AG04450 (cell line): Measurements from ENCODE around the gene FAT4. TPM values are rescaled to one million over a fixed set of nuclear protein-coding genes. Genes with fewer than 3 reads are reported as not detected.

Experiments
- CTCF ChIA-PET: fragments of 300-600, 350-600 bp; formaldehyde crosslinking; extraction: SDS; loops from one replicate; lab custom pipeline; 2022; ENCODE audit warnings: antibody characterized with exemption, inconsistent platforms; lab: Charles Lee
- POLR2A ChIA-PET: fragments of 350-600 bp; formaldehyde crosslinking; extraction: SDS; loops from one replicate; lab custom pipeline; 2021; ENCODE audit warnings: antibody characterized with exemption, inconsistent platforms; lab: Yijun Ruan, JAX
- DNase-seq: peaks from one replicate; pipeline ENCODE4 v3.0.0-alpha.2; 2011; ENCODE audit warnings: low read depth, low spot score
- H3K27ac ChIP-seq: one replicate; pipeline ENCODE4 v1.5.1; 2012; ENCODE audit warnings: low read depth, low read length, control low read depth
- H3K27me3 ChIP-seq: one replicate; pipeline ENCODE4 v1.6.0; 2012; ENCODE audit warnings: low read length; ENCODE audit not compliant: control insufficient read depth, insufficient read depth
- H3K4me3 ChIP-seq: 2 replicates; pipeline ENCODE4 v1.5.1; 2011; ENCODE audit warnings: mild to moderate bottlenecking, low read depth, low read length, control low read depth
- H3K9me3 ChIP-seq: 2 replicates; pipeline ENCODE4 v1.5.1; 2012; ENCODE audit warnings: low read length; ENCODE audit not compliant: control insufficient read depth, insufficient read depth
- polyA plus RNA-seq: library from polyadenylated mRNA; depleted of rRNA; stranded (reverse); fragments of >200 nt; gene quantifications from 2 replicates; pipeline ENCODE4 v1.2.3, GENCODE V29; 2011
- TF ChIP-seq, protein P1 (sequence below): IDR thresholded peaks from 2 replicates; pipeline ENCODE4 v1.5.1; 2011; ENCODE audit warnings: low read depth, low read length, control low read depth, inconsistent platforms

Gene FAT4
- polyA plus RNA-seq, 1 experiment: 18.0 TPM

GRCh38 chr4:125268068-125268755 lies 46.5 kb upstream of the FAT4 start:
- H3K27me3 ChIP-seq: no peaks in the 10 kb centered on the region
- TF ChIP-seq, protein P1, sequence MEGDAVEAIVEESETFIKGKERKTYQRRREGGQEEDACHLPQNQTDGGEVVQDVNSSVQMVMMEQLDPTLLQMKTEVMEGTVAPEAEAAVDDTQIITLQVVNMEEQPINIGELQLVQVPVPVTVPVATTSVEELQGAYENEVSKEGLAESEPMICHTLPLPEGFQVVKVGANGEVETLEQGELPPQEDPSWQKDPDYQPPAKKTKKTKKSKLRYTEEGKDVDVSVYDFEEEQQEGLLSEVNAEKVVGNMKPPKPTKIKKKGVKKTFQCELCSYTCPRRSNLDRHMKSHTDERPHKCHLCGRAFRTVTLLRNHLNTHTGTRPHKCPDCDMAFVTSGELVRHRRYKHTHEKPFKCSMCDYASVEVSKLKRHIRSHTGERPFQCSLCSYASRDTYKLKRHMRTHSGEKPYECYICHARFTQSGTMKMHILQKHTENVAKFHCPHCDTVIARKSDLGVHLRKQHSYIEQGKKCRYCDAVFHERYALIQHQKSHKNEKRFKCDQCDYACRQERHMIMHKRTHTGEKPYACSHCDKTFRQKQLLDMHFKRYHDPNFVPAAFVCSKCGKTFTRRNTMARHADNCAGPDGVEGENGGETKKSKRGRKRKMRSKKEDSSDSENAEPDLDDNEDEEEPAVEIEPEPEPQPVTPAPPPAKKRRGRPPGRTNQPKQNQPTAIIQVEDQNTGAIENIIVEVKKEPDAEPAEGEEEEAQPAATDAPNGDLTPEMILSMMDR: no peak
- H3K9me3 ChIP-seq: no peaks in the 10 kb centered on the region
- ChIA-PET POLR2A (no interaction called here), CTCF (interaction anchor here (1.0 kb wide), 1 partner anchor 15 kb away, joined by 3 read pairs; no protein-coding TSS in a partner anchor)
- H3K27ac ChIP-seq: no peak overlapping the region
- DNase-seq: no peak
- no peak overlapping the region for H3K4me3 ChIP-seq

DNA sequence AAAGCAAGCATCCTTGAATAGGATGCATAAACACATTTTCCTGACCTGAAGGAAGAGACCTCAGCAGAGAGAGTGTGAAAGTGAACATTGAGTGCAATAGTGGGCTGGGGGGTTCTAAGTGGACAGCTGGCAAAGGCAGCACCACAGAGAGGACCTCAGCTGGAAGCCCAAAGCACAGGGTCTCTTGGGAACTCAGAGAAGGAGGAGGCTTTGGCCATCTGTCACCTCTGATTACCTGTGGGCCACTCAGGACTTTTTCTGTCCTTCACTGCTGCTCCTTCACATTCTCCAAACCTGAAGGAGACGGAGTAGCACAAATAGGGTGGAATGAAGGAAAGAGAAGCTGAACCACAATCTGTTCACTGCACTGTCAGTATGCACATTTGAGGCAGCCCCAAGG lies 37.9 kb upstream of the FAT4 start:
- ChIA-PET POLR2A (no interaction called here), CTCF (interaction anchor here (1.1 kb wide), 1 partner anchor 10 kb away, joined by 3 read pairs; no protein-coding TSS in a partner anchor)

DNA sequence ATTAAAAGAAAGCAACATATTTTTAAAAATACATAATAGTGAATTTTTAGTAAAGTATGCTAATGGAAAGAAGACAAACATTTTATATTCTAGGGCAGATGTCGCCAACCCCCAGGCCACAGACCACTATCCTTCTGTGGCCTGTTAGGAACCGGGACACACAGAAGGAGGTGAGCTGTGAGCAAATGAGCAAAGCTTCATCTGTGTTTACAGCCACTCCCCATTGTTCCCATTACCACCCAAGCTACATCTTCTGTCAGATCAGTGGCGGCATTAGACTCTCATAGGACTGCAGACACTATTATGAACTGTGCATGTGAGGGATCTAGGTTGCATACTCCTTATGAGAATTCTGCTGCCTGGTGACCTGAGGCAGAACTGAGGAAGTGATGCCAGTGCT lies 37.0 kb upstream of the FAT4 start:
- no peaks in the 10 kb centered on the region for H3K27me3 ChIP-seq
- TF ChIP-seq, protein P1: no peak
- peaks cover 8% of the 10 kb centered on the region; the same call in 1 of the 2 replicates for H3K9me3 ChIP-seq
- no peak for DNase-seq
- H3K27ac ChIP-seq: no peak overlapping the region
- CTCF ChIA-PET: interaction anchor here (1.1 to 1.8 kb wide), 2 partner anchors 9 to 944 kb away, joined by 3 to 4 read pairs; no protein-coding TSS in a partner anchor
- no peak overlapping the region for H3K4me3 ChIP-seq
- POLR2A ChIA-PET: no interaction called here

More for the DNA sequence above, 37.9 kb upstream of the FAT4 start:
- peaks cover 8% of the 10 kb centered on the region; the same call in 1 of the 2 replicates for H3K9me3 ChIP-seq
- no peaks in the 10 kb centered on the region for H3K27me3 ChIP-seq
- no peak overlapping the region for H3K4me3 ChIP-seq
- DNase-seq: no peak
- TF ChIP-seq, protein P1: no peak
- H3K27ac ChIP-seq: no peak overlapping the region

GRCh38 chr4:125280892-125281403 lies 33.8 kb upstream of the FAT4 start:
- TF ChIP-seq, protein P1: no peak
- DNase-seq: no peak
- POLR2A ChIA-PET: no interaction called here
- H3K27ac ChIP-seq: no peak overlapping the region
- H3K9me3 ChIP-seq: peaks cover 8% of the 10 kb centered on the region; the same call in 1 of the 2 replicates
- no peak overlapping the region for H3K4me3 ChIP-seq
- CTCF ChIA-PET: interaction anchor here (2.8 kb wide), 1 partner anchor 947 kb away, joined by 12 read pairs; no protein-coding TSS in a partner anchor
- H3K27me3 ChIP-seq: no peaks in the 10 kb centered on the region
